Psoas muscle (tissue), 8 donors: ENCODE results near the gene ZNF318. TPM values are rescaled to one million over a fixed set of nuclear protein-coding genes. Genes with fewer than 3 reads are reported as not detected.
A peak's percentile ranks its signal among the peaks of the same experiment; 100 is the strongest.
"Not testable (repeated sequence)": the region's sequence is repeated elsewhere in the genome, so short reads cannot be mapped to it uniquely, and the experiment has no call there.

Experiments
- ATAC-seq, 4 donors: fragments of 200-7000 bp; cut with Tn5 transposase; one replicate each; pipeline ENCODE4 v1.9.1; 2020; ENCODE audit warnings: moderate library complexity in 3 of 4, mild to moderate bottlenecking in 2 of 4
- DNase-seq, 2 donors: peaks; one replicate each; pipeline ENCODE4 v3.0.0-alpha.2; 2020
- H3K27ac ChIP-seq: fragments of 200-600 bp; one replicate; pipeline ENCODE4 v1.8.0; 2022
- H3K27me3 ChIP-seq, 3 donors: fragments of 200-600 bp in 1 of 3; one replicate each; pipeline versions ENCODE4 v1.6.1 to v1.8.0; 2013 to 2022; ENCODE audit warnings: low read length in 2 of 3, mild to moderate bottlenecking in 2 of 3, moderate library complexity in 1 of 3; ENCODE audit not compliant: insufficient read depth in 3 of 3
- H3K36me3 ChIP-seq, 2 donors: fragments of 200-600 bp in 1 of 2; one replicate each; pipeline versions ENCODE4 v1.6.1 to v1.8.0; 2013 to 2022; ENCODE audit warnings: low read depth in 1 of 2, mild to moderate bottlenecking in 1 of 2, moderate library complexity in 1 of 2; ENCODE audit not compliant: insufficient read depth in 1 of 2
- H3K4me1 ChIP-seq: fragments of 200-600 bp; one replicate; pipeline ENCODE4 v1.8.0; 2022
- H3K4me3 ChIP-seq: fragments of 200-600 bp; one replicate; pipeline ENCODE4 v1.8.0; 2022; ENCODE audit warnings: mild to moderate bottlenecking
- H3K9me3 ChIP-seq: fragments of 200-600 bp; one replicate; pipeline ENCODE4 v1.8.0; 2022
- WGBS, 3 donors: extraction: QIAGEN DNeasy Blood & Tissue Kit; methylation state at CpG; one replicate each; pipeline versions ENCODE4 v1.1.6 to v1.1.7; 2013; 5-methylcytosine and 5-hydroxymethylcytosine counted together
- intact Hi-C, 2 donors: fragments of 100-400 bp; cut with DNase I; formaldehyde crosslinking; loops; one replicate each; pipeline versions ENCODE4 v1.11.0 to v1.14.2; 2022
- long read RNA-seq, 2 donors: library from polyadenylated mRNA; unstranded; transcript quantifications; one replicate each; pipeline ENCODE4 v2.0.0, GENCODE V29; 2021
- polyA plus RNA-seq, 3 donors: library from polyadenylated mRNA; stranded (reverse); fragments of 200-250 nt; gene quantifications; one replicate each; pipeline ENCODE4 v1.2.3, GENCODE V29; 2013
- total RNA-seq, 4 donors: library from RNA; stranded (reverse); fragmentation: NEBNext Ultra II Directional in 2 of 4; extraction: Animal tissue kit (Norgen Biotek cat#: 25700) in 2 of 4; gene quantifications; one replicate each; pipeline versions ENCODE4 v1.2.1 to v1.2.4, GENCODE V29; 2021 to 2023
- TF ChIP-seq, protein P1 (sequence below): fragments of 200-600 bp; IDR thresholded peaks from one replicate; pipeline ENCODE4 v1.8.0; 2022; ENCODE audit warnings: antibody characterized with exemption
- donor health status: healthy with polysubstance abuse.
- donor health status: DM: no; HTN: no; CAD: no; lungs with moderate emphysema.
- donor health status: Bipolar disorder and iron deficiency.
- donor health status: healthy.
- donor health status: DM: yes; HTN: yes; CAD: no.
- donor health status: DM: no; HTN: no; CAD: no.
- donor health status: DM: no; HTN: no; CAD: no.
- donor health status: DM: yes; HTN: yes; CAD: no.

Gene ZNF318, protein sequence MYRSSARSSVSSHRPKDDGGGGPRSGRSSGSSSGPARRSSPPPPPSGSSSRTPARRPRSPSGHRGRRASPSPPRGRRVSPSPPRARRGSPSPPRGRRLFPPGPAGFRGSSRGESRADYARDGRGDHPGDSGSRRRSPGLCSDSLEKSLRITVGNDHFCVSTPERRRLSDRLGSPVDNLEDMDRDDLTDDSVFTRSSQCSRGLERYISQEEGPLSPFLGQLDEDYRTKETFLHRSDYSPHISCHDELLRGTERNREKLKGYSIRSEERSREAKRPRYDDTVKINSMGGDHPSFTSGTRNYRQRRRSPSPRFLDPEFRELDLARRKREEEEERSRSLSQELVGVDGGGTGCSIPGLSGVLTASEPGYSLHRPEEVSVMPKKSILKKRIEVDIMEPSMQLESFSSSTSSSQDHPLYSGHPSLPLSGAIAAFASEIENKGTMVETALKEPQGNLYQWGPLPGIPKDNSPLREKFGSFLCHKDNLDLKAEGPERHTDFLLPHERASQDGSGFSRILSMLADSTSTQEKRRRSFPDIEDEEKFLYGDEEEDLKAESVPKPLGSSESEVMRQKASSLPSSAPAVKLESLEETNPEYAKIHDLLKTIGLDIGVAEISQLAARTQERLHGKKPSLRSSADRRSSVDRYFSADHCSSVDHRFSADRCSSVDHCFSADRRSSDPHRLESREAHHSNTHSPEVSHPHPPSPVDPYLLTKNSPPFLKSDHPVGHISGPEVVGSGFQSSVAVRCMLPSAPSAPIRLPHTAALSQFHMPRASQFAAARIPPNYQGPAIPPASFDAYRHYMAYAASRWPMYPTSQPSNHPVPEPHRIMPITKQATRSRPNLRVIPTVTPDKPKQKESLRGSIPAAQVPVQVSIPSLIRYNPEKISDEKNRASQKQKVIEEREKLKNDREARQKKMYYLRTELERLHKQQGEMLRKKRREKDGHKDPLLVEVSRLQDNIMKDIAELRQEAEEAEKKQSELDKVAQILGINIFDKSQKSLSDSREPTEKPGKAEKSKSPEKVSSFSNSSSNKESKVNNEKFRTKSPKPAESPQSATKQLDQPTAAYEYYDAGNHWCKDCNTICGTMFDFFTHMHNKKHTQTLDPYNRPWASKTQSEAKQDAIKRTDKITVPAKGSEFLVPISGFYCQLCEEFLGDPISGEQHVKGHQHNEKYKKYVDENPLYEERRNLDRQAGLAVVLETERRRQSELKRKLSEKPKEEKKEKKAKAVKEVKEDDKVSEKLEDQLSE (N-terminal part only)
- 10 to 100 TPM in 1 of 4 donors, 1 to 10 TPM in 3; 7.7 to 14.3 (median 9.5) TPM for total RNA-seq
- polyA plus RNA-seq: 10 to 100 TPM in 1 of 3 donors, 1 to 10 TPM in 2; 3.4 to 12.4 (median 4.5) TPM
- long read RNA-seq, donor 1, full-length matches to known transcripts: 2 of 8 reads
- long read RNA-seq, donor 1, partial matches to known transcripts: 4 of 8 reads
- long read RNA-seq, donor 1, other reads (novel, unspliced or antisense): 2 of 8 reads
- long read RNA-seq, donor 2, full-length matches to known transcripts: 3 of 9 reads
- long read RNA-seq, donor 2, partial matches to known transcripts: 4 of 9 reads
- long read RNA-seq, donor 2, other reads (novel, unspliced or antisense): 2 of 9 reads

DNA sequence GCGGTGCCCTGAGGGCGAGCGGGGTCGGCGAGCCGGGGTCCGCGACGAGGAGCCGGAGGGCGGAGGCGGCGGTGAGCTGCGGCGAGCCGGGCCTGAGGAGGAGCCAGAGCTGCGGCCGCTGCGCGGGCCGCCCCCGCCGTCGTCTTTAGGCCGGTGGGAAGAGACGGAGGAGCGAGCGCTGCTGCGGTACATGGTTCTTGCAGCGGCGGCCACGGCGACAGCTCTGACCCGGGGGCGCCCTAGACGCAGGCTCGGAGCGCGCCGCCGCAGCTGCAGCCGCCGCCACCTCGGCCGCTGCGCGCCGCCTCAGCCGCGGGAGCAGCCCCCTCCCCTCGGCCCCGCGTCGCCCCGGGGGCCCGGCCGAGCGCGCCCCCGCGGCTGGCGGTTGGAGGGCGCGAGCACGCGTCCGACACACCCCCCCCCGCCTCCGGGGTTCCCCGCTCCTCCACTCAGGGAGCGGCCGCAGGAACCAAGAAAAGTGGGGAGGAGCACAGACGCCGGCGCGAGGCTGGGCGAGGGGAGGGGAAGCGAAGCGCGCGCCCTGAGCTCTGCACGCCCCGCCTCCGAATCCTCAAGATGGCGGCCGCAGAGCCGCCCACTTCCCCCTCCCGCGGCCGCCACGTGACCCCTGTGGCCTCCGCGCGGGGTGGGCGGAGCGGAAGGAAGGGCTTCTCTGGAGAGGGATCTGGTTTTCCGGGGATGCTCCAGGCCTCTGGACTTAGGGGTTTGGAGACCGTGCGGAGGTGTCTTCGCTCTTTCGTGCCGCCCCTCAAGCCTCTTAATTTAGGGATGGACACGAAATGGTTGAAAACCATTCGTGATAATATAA lies at the start of gene ZNF318:
Gene ZNF318 (minus strand): TSS at position 474 of the 829 bp plus-strand sequence. CDS start 282 bp downstream, at position 192.
- H3K4me1 ChIP-seq: peaks cover 13% of the 10 kb centered on the region
- peaks cover under 1 to 15% of the 10 kb centered on the region in 2 donors for H3K36me3 ChIP-seq
- ATAC-seq (peak; percentile 98 to 99 (median 99)), DNase-seq (peak; percentile 97 to 98)
- H3K27me3 ChIP-seq: no peaks in the 10 kb centered on the region
- peak within 1 kb of the TSS; percentile 86 for H3K4me3 ChIP-seq
- TF ChIP-seq, protein P1, sequence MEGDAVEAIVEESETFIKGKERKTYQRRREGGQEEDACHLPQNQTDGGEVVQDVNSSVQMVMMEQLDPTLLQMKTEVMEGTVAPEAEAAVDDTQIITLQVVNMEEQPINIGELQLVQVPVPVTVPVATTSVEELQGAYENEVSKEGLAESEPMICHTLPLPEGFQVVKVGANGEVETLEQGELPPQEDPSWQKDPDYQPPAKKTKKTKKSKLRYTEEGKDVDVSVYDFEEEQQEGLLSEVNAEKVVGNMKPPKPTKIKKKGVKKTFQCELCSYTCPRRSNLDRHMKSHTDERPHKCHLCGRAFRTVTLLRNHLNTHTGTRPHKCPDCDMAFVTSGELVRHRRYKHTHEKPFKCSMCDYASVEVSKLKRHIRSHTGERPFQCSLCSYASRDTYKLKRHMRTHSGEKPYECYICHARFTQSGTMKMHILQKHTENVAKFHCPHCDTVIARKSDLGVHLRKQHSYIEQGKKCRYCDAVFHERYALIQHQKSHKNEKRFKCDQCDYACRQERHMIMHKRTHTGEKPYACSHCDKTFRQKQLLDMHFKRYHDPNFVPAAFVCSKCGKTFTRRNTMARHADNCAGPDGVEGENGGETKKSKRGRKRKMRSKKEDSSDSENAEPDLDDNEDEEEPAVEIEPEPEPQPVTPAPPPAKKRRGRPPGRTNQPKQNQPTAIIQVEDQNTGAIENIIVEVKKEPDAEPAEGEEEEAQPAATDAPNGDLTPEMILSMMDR: no peak
- intact Hi-C loops: no loop called here
- no peaks in the 10 kb centered on the region for H3K9me3 ChIP-seq
- 0 to 1% (median 1%) methylated on average over 70 to 103 of the region's 104 CpGs for WGBS, 3 donors
- H3K27ac ChIP-seq: peak within 1 kb of the TSS; percentile 81

DNA sequence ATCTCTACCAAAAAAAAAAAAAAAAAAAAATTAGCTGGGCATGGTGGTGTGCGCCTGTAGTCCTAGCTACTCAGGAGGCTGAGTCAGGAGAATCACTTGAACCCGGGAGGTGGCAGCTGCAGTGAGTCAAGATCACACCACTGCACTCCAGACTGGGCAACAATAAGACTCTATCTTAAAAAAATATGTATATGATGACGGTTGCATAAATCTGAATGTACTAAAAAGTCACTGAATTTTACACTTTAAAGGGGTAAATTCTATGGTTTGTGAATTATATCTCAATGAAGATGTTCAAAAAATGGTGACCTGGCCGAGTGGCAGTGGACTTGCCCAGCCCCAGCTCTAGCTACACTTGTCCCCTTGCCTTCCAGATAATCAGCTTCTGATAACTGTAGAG lies 47.5 kb upstream of the ZNF318 start:
- WGBS, 3 donors: 77 to 79% (median 78%) methylated on average over 4 of the region's 4 CpGs
- intact Hi-C loops: no loop called here
- no peak for ATAC-seq

DNA sequence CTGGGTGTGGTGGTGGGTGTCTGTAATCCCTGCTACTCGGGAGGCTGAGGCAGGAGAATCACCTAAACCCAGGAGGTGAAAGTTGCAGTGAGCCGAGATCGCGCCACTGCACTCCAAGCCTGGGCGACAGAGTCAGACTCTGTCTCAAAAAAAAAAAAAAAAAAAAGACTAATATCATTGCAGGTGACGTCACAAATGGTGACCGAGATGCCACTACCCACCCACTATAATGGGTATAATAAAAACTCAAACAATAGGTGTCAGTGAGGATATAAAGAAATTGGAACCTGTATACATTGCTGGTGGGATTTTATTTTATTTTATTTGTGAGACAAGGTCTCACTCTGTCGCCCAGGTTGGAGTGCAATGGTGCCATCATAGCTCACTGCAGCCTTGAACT lies 45.8 kb upstream of the ZNF318 start:
- H3K36me3 ChIP-seq, H3K27ac ChIP-seq, H3K9me3 ChIP-seq, ATAC-seq, intact Hi-C loops, DNase-seq, H3K27me3 ChIP-seq, H3K4me1 ChIP-seq, H3K4me3 ChIP-seq: not testable (repeated sequence)
- WGBS, 3 donors: 89% methylated on average over 8 of the region's 8 CpGs

More for the DNA sequence above, 47.5 kb upstream of the ZNF318 start:
- no peak for DNase-seq
- TF ChIP-seq, protein P1: no peak
- no peak overlapping the region for H3K27ac ChIP-seq
- H3K4me3 ChIP-seq: no peak overlapping the region
- no peaks in the 10 kb centered on the region for H3K9me3 ChIP-seq
- H3K36me3 ChIP-seq: no peaks in the 10 kb centered on the region
- H3K27me3 ChIP-seq: peaks cover 0 to 3% (median 0%) of the 10 kb centered on the region in 3 donors
- no peaks in the 10 kb centered on the region for H3K4me1 ChIP-seq

DNA sequence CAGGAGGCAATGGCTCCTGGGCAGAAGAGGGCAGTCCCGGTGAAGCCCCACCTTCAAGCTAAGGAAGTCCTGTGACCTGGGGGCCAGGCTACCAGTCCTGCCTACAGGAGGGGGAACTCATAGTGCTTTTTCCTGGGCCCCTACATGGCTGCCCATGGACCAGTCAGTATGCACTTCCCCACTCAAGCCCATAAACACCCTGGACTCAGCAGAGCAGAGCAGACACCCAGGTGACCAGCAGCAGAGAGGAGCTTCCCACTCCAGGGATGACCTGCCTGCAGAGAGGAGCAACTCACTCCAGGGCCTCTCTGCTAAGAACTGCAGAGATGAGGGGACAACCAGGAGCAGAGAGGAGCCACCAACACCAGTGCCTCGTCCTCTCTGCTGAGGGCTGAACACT lies 43.6 kb upstream of the ZNF318 start:
- TF ChIP-seq, protein P1: no peak
- WGBS, 3 donors: 92 to 97% (median 95%) methylated on average over 2 of the region's 2 CpGs
- H3K4me1 ChIP-seq: no peaks in the 10 kb centered on the region
- DNase-seq: no peak
- no peak overlapping the region for H3K4me3 ChIP-seq
- H3K36me3 ChIP-seq: no peaks in the 10 kb centered on the region
- no peak overlapping the region for H3K27ac ChIP-seq
- ATAC-seq: no peak
- H3K9me3 ChIP-seq: no peaks in the 10 kb centered on the region
- H3K27me3 ChIP-seq: peaks cover 0 to 3% (median 0%) of the 10 kb centered on the region in 3 donors
- intact Hi-C loops: no loop called here
